ENCODE data around the gene TANC1.

Gene TANC1

GRCh38 chr2:159101755-159102489, 133.5 kb downstream of the TANC1 start:
- no peak overlapping the region for H2BK15ac ChIP-seq (ENCODE audit: low read length)
- DNase-seq (ENCODE audit: low spot score): no peak
- no peak overlapping the region for H2BK120ac ChIP-seq (ENCODE audit: low read depth, low read length)
- no peak overlapping the region for H3K27ac ChIP-seq (replicated peaks; ENCODE audit: low read length)
- peaks cover 1 to 22% of the 10 kb centered on the region in 2 donors for H3K36me3 ChIP-seq (replicated peaks in 1 of 2; ENCODE audit: control insufficient read depth in 2 of 2, insufficient read depth in 2 of 2, low read length in 2 of 2)
- no peak overlapping the region for H2AFZ ChIP-seq (ENCODE audit: low read length)
- no peak overlapping the region for H2AK5ac ChIP-seq (ENCODE audit: low read depth, low read length)
- H3K14ac ChIP-seq (ENCODE audit: low read length): no peak overlapping the region
- no peaks in the 10 kb centered on the region for H3K79me1 ChIP-seq (ENCODE audit: low read depth, low read length)
- H3K23ac ChIP-seq (ENCODE audit: low read depth, low read length, poor library complexity): no peak overlapping the region
- no peak overlapping the region for H3K18ac ChIP-seq (ENCODE audit: low read length)
- no peak overlapping the region for H3K4me2 ChIP-seq (ENCODE audit: insufficient read depth, low read length, poor library complexity, severe bottlenecking)
- no peak overlapping the region for H2BK5ac ChIP-seq (ENCODE audit: low read length)
- H3K27me3 ChIP-seq (ENCODE audit: control insufficient read depth in 3 of 3, insufficient read depth in 3 of 3, low read depth in 1 of 3, low read length in 3 of 3): no peaks in the 10 kb centered on the region
- H4K8ac ChIP-seq (ENCODE audit: low read depth, low read length): no peak overlapping the region
- peaks cover 2% of the 10 kb centered on the region in 2 donors for H3K9me3 ChIP-seq (replicated peaks in 1 of 2; ENCODE audit: control insufficient read depth in 2 of 2, insufficient read depth in 1 of 2, low read depth in 1 of 2, low read length in 2 of 2)
- H3K4me3 ChIP-seq (ENCODE audit: low read length in 2 of 2): no peak overlapping the region
- H2BK12ac ChIP-seq (ENCODE audit: low read length): no peak overlapping the region
- no peaks in the 10 kb centered on the region for H3K4me1 ChIP-seq (ENCODE audit: control insufficient read depth in 2 of 2, insufficient read depth in 1 of 2, low read depth in 1 of 2, low read length in 2 of 2)
- no peak overlapping the region for H4K91ac ChIP-seq (ENCODE audit: low read depth, low read length, poor library complexity)
- WGBS, 2 donors (ENCODE audit: extremely low coverage in 2 of 2, insufficient read length in 2 of 2, insufficient replicate concordance in 1 of 2): no CpG with 5 or more reads among the region's 8 CpGs
- H3K9ac ChIP-seq (ENCODE audit: low read depth, low read length, poor library complexity): no peak overlapping the region
- H3K4ac ChIP-seq (ENCODE audit: low read length): no peak overlapping the region

- no CpG with 5 or more reads among the region's 5 CpGs for WGBS, 2 donors (ENCODE audit: extremely low coverage in 2 of 2, insufficient read length in 2 of 2, insufficient replicate concordance in 1 of 2)
- Histone ChIP-seq H2BK15ac (ENCODE audit: low read length) (no peak overlapping the region), H3K27ac (replicated peaks; ENCODE audit: low read length) (no peak overlapping the region)
Observed at GRCh38 chr2:159103411-159103810, 135.0 kb downstream of the TANC1 start.

GRCh38 chr2:159106109-159106508, 137.7 kb downstream of the TANC1 start:
- H2AFZ ChIP-seq (ENCODE audit: low read length): no peak overlapping the region
- H2BK120ac ChIP-seq (ENCODE audit: low read depth, low read length): no peak overlapping the region
- no peak overlapping the region for H3K4ac ChIP-seq (ENCODE audit: low read length)
- no peaks in the 10 kb centered on the region for H3K79me1 ChIP-seq (ENCODE audit: low read depth, low read length)
- no peak overlapping the region for H2BK12ac ChIP-seq (ENCODE audit: low read length)
- H2AK5ac ChIP-seq (ENCODE audit: low read depth, low read length): no peak overlapping the region
- no peaks in the 10 kb centered on the region for H3K27me3 ChIP-seq (ENCODE audit: control insufficient read depth in 3 of 3, insufficient read depth in 3 of 3, low read depth in 1 of 3, low read length in 3 of 3)
- no peak overlapping the region for H2BK15ac ChIP-seq (ENCODE audit: low read length)
- H4K91ac ChIP-seq (ENCODE audit: low read depth, low read length, poor library complexity): no peak overlapping the region
- H3K14ac ChIP-seq (ENCODE audit: low read length): no peak overlapping the region
- no peak overlapping the region for H2BK5ac ChIP-seq (ENCODE audit: low read length)
- no peak overlapping the region for H3K27ac ChIP-seq (replicated peaks; ENCODE audit: low read length)
- no peaks in the 10 kb centered on the region for H3K9me3 ChIP-seq (replicated peaks in 1 of 2; ENCODE audit: control insufficient read depth in 2 of 2, insufficient read depth in 1 of 2, low read depth in 1 of 2, low read length in 2 of 2)
- H3K23ac ChIP-seq (ENCODE audit: low read depth, low read length, poor library complexity): no peak overlapping the region
- DNase-seq (ENCODE audit: low spot score): no peak
- H3K18ac ChIP-seq (ENCODE audit: low read length): no peak overlapping the region
- H3K4me3 ChIP-seq (ENCODE audit: low read length in 2 of 2): no peak overlapping the region
- no peak overlapping the region for H3K4me2 ChIP-seq (ENCODE audit: insufficient read depth, low read length, poor library complexity, severe bottlenecking)
- peaks cover 0 to 6% of the 10 kb centered on the region in 2 donors for H3K4me1 ChIP-seq (ENCODE audit: control insufficient read depth in 2 of 2, insufficient read depth in 1 of 2, low read depth in 1 of 2, low read length in 2 of 2)
- peaks cover 0 to 3% of the 10 kb centered on the region in 2 donors for H3K36me3 ChIP-seq (replicated peaks in 1 of 2; ENCODE audit: control insufficient read depth in 2 of 2, insufficient read depth in 2 of 2, low read length in 2 of 2)
- no peak overlapping the region for H3K9ac ChIP-seq (ENCODE audit: low read depth, low read length, poor library complexity)
- no peak overlapping the region for H4K8ac ChIP-seq (ENCODE audit: low read depth, low read length)
- no CpG with 5 or more reads among the region's 5 CpGs for WGBS, 2 donors (ENCODE audit: extremely low coverage in 2 of 2, insufficient read length in 2 of 2, insufficient replicate concordance in 1 of 2)

More at GRCh38 chr2:159103411-159103810, 135.0 kb downstream of the TANC1 start:
- Histone ChIP-seq H4K8ac (ENCODE audit: low read depth, low read length) (no peak overlapping the region), H4K91ac (ENCODE audit: low read depth, low read length, poor library complexity) (no peak overlapping the region), H3K4me1 (ENCODE audit: control insufficient read depth in 2 of 2, insufficient read depth in 1 of 2, low read depth in 1 of 2, low read length in 2 of 2) (peaks cover 0 to 4% of the 10 kb centered on the region in 2 donors), H2BK5ac (ENCODE audit: low read length) (no peak overlapping the region), H2BK12ac (ENCODE audit: low read length) (no peak overlapping the region), H3K9ac (ENCODE audit: low read depth, low read length, poor library complexity) (no peak overlapping the region), H3K9me3 (replicated peaks in 1 of 2; ENCODE audit: control insufficient read depth in 2 of 2, insufficient read depth in 1 of 2, low read depth in 1 of 2, low read length in 2 of 2) (no peaks in the 10 kb centered on the region), H3K18ac (ENCODE audit: low read length) (no peak overlapping the region), H3K14ac (ENCODE audit: low read length) (no peak overlapping the region), H3K4me3 (ENCODE audit: low read length in 2 of 2) (no peak overlapping the region), H3K36me3 (replicated peaks in 1 of 2; ENCODE audit: control insufficient read depth in 2 of 2, insufficient read depth in 2 of 2, low read length in 2 of 2) (peaks cover 0 to 8% of the 10 kb centered on the region in 2 donors), H3K27me3 (ENCODE audit: control insufficient read depth in 3 of 3, insufficient read depth in 3 of 3, low read depth in 1 of 3, low read length in 3 of 3) (no peaks in the 10 kb centered on the region), H2AK5ac (ENCODE audit: low read depth, low read length) (no peak overlapping the region), H3K4ac (ENCODE audit: low read length) (no peak overlapping the region), H3K79me1 (ENCODE audit: low read depth, low read length) (no peaks in the 10 kb centered on the region), H3K4me2 (ENCODE audit: insufficient read depth, low read length, poor library complexity, severe bottlenecking) (no peak overlapping the region), H2AFZ (ENCODE audit: low read length) (no peak overlapping the region), H2BK120ac (ENCODE audit: low read depth, low read length) (no peak overlapping the region), H3K23ac (ENCODE audit: low read depth, low read length, poor library complexity) (no peak overlapping the region)
- no peak for DNase-seq (ENCODE audit: low spot score)

- H4K91ac ChIP-seq (ENCODE audit: low read depth, low read length, poor library complexity): no peak overlapping the region
- no peak overlapping the region for H3K18ac ChIP-seq (ENCODE audit: low read length)
- no peak overlapping the region for H3K14ac ChIP-seq (ENCODE audit: low read length)
- no peak overlapping the region for H4K8ac ChIP-seq (ENCODE audit: low read depth, low read length)
- no peaks in the 10 kb centered on the region for H3K79me1 ChIP-seq (ENCODE audit: low read depth, low read length)
- H2BK12ac ChIP-seq (ENCODE audit: low read length): no peak overlapping the region
- no peak overlapping the region for H2BK5ac ChIP-seq (ENCODE audit: low read length)
- no peak overlapping the region for H3K9ac ChIP-seq (ENCODE audit: low read depth, low read length, poor library complexity)
- H3K4me2 ChIP-seq (ENCODE audit: insufficient read depth, low read length, poor library complexity, severe bottlenecking): no peak overlapping the region
- H3K23ac ChIP-seq (ENCODE audit: low read depth, low read length, poor library complexity): no peak overlapping the region
- no peak overlapping the region for H3K4ac ChIP-seq (ENCODE audit: low read length)
- no CpG with 5 or more reads among the region's 12 CpGs for WGBS, 2 donors (ENCODE audit: extremely low coverage in 2 of 2, insufficient read length in 2 of 2, insufficient replicate concordance in 1 of 2)
- H2BK15ac ChIP-seq (ENCODE audit: low read length): no peak overlapping the region
- no peak overlapping the region for H3K4me3 ChIP-seq (ENCODE audit: low read length in 2 of 2)
- peak overlapping the region; percentile 13 for H2AK5ac ChIP-seq (ENCODE audit: low read depth, low read length)
- H3K4me1 ChIP-seq (ENCODE audit: control insufficient read depth in 2 of 2, insufficient read depth in 1 of 2, low read depth in 1 of 2, low read length in 2 of 2): peaks cover 0 to 9% of the 10 kb centered on the region in 2 donors
- H2BK120ac ChIP-seq (ENCODE audit: low read depth, low read length): no peak overlapping the region
- DNase-seq (ENCODE audit: low spot score): no peak
- no peak overlapping the region for H3K27ac ChIP-seq (replicated peaks; ENCODE audit: low read length)
- no peaks in the 10 kb centered on the region for H3K9me3 ChIP-seq (replicated peaks in 1 of 2; ENCODE audit: control insufficient read depth in 2 of 2, insufficient read depth in 1 of 2, low read depth in 1 of 2, low read length in 2 of 2)
- H2AFZ ChIP-seq (ENCODE audit: low read length): no peak overlapping the region
- H3K27me3 ChIP-seq (ENCODE audit: control insufficient read depth in 3 of 3, insufficient read depth in 3 of 3, low read depth in 1 of 3, low read length in 3 of 3): no peaks in the 10 kb centered on the region
- peaks cover 0 to 6% of the 10 kb centered on the region in 2 donors for H3K36me3 ChIP-seq (replicated peaks in 1 of 2; ENCODE audit: control insufficient read depth in 2 of 2, insufficient read depth in 2 of 2, low read length in 2 of 2)
Observed at GRCh38 chr2:159108181-159108893, 139.9 kb downstream of the TANC1 start.
